Mesenchymal stem cell (in vitro differentiated cells and primary cell): ENCODE data around the gene LEMD2.

Source experiments
- DNase-seq: peaks from one replicate; pipeline ENCODE4 v3.0.0-alpha.2; 2013
- H2AFZ ChIP-seq: one replicate; pipeline ENCODE4 v1.6.1; 2013; ENCODE audit warnings: low read depth, mild to moderate bottlenecking, control low read depth, inconsistent platforms, low read length, moderate library complexity
- H2AK5ac ChIP-seq: 2 replicates; pipeline ENCODE4 v1.6.1; 2013; ENCODE audit warnings: low read length, moderate library complexity, mild to moderate bottlenecking, inconsistent platforms; ENCODE audit not compliant: severe bottlenecking
- H2BK120ac ChIP-seq: one replicate; pipeline ENCODE4 v1.6.1; 2013; ENCODE audit warnings: low read depth, mild to moderate bottlenecking, inconsistent platforms, low read length, moderate library complexity
- H2BK12ac ChIP-seq, 2 experiments: one replicate each; pipeline ENCODE4 v1.6.1; 2013; ENCODE audit warnings: inconsistent platforms in 2 of 2, low read length in 2 of 2, mild to moderate bottlenecking in 2 of 2, moderate library complexity in 2 of 2, control low read depth in 1 of 2
- H2BK15ac ChIP-seq: one replicate; pipeline ENCODE4 v1.6.1; 2013; ENCODE audit warnings: mild to moderate bottlenecking, low read depth, inconsistent platforms; ENCODE audit not compliant: poor library complexity, severe bottlenecking
- H2BK5ac ChIP-seq: 2 replicates; pipeline ENCODE4 v1.6.1; 2013; ENCODE audit warnings: low read depth, mild to moderate bottlenecking, low read length, control low read depth, inconsistent platforms; ENCODE audit not compliant: poor library complexity, severe bottlenecking
- H3K14ac ChIP-seq, 2 experiments: one replicate each; pipeline ENCODE4 v1.6.1; 2013; ENCODE audit warnings: inconsistent platforms in 2 of 2, low read length in 2 of 2, control low read depth in 1 of 2, mild to moderate bottlenecking in 1 of 2, moderate library complexity in 1 of 2
- H3K18ac ChIP-seq, 2 experiments: one replicate each; pipeline ENCODE4 v1.6.1; 2013; ENCODE audit warnings: inconsistent platforms in 2 of 2, low read length in 2 of 2, control low read depth in 1 of 2, low read depth in 1 of 2, mild to moderate bottlenecking in 1 of 2
- H3K23ac ChIP-seq, 2 experiments: one replicate each; pipeline ENCODE4 v1.6.1; 2013; ENCODE audit warnings: inconsistent platforms in 2 of 2, low read length in 2 of 2, mild to moderate bottlenecking in 2 of 2, moderate library complexity in 2 of 2, control low read depth in 1 of 2
- H3K27ac ChIP-seq: 2 replicates; pipeline ENCODE4 v1.5.1; 2013; ENCODE audit warnings: mild to moderate bottlenecking, moderate library complexity, low read length, control low read depth, inconsistent platforms; ENCODE audit not compliant: poor library complexity, severe bottlenecking
- H3K27me3 ChIP-seq, 2 experiments: 2 replicates each; pipeline versions ENCODE4 v1.6.1 to v1.7.0; 2013; ENCODE audit warnings: low read length in 2 of 2, mild to moderate bottlenecking in 2 of 2, moderate library complexity in 2 of 2, control low read depth in 1 of 2, inconsistent platforms in 1 of 2; ENCODE audit not compliant: control insufficient read depth in 1 of 2, insufficient read depth in 1 of 2
- H3K36me3 ChIP-seq, 2 experiments: 2 replicates each; pipeline versions ENCODE4 v1.6.1 to v1.7.0; 2013; ENCODE audit warnings: low read length in 2 of 2, control low read depth in 1 of 2, inconsistent platforms in 1 of 2, low read depth in 1 of 2, mild to moderate bottlenecking in 1 of 2; ENCODE audit not compliant: insufficient read depth in 2 of 2, control insufficient read depth in 1 of 2
- H3K4ac ChIP-seq, 2 experiments: one replicate each; pipeline ENCODE4 v1.6.1; 2013; ENCODE audit warnings: inconsistent platforms in 2 of 2, low read length in 2 of 2, mild to moderate bottlenecking in 2 of 2, moderate library complexity in 2 of 2, control low read depth in 1 of 2, low read depth in 1 of 2
- H3K4me1 ChIP-seq: 2 replicates; pipeline ENCODE4 v1.6.1; 2013; ENCODE audit warnings: low read depth, low read length, control low read depth; ENCODE audit not compliant: control insufficient read depth, insufficient read depth
- H3K4me2 ChIP-seq: 2 replicates; pipeline ENCODE4 v1.6.1; 2013; ENCODE audit warnings: low read length, mild to moderate bottlenecking, inconsistent platforms; ENCODE audit not compliant: poor library complexity, severe bottlenecking
- H3K4me3 ChIP-seq, 2 experiments: 2 replicates each; pipeline versions ENCODE4 v1.5.1 to v1.7.0; 2013; ENCODE audit warnings: low read length in 2 of 2, mild to moderate bottlenecking in 2 of 2, control low read depth in 1 of 2, low read depth in 1 of 2; ENCODE audit not compliant: insufficient read depth in 1 of 2
- H3K79me1 ChIP-seq: replicated peaks from 2 replicates; pipeline ENCODE4 v1.6.1; 2013; ENCODE audit warnings: mild to moderate bottlenecking, control low read depth, low read length, inconsistent platforms; ENCODE audit not compliant: poor library complexity, severe bottlenecking
- H3K9ac ChIP-seq: 2 replicates; pipeline ENCODE4 v1.7.0; 2013; ENCODE audit warnings: mild to moderate bottlenecking, low read length, moderate library complexity
- H3K9me3 ChIP-seq: 2 replicates; pipeline ENCODE4 v1.7.0; 2013; ENCODE audit warnings: mild to moderate bottlenecking, low read length; ENCODE audit not compliant: control insufficient read depth
- H4K8ac ChIP-seq: one replicate; pipeline ENCODE4 v1.6.1; 2013; ENCODE audit warnings: inconsistent platforms, mild to moderate bottlenecking, low read length, moderate library complexity
- H4K91ac ChIP-seq: one replicate; pipeline ENCODE4 v1.6.1; 2013; ENCODE audit warnings: mild to moderate bottlenecking, low read length, inconsistent platforms
- WGBS: methylation state at CpG from one replicate; pipeline ENCODE4 v1.1.7; 2013; ENCODE audit warnings: mixed read lengths; 5-methylcytosine and 5-hydroxymethylcytosine counted together

LEMD2 gene

DNA sequence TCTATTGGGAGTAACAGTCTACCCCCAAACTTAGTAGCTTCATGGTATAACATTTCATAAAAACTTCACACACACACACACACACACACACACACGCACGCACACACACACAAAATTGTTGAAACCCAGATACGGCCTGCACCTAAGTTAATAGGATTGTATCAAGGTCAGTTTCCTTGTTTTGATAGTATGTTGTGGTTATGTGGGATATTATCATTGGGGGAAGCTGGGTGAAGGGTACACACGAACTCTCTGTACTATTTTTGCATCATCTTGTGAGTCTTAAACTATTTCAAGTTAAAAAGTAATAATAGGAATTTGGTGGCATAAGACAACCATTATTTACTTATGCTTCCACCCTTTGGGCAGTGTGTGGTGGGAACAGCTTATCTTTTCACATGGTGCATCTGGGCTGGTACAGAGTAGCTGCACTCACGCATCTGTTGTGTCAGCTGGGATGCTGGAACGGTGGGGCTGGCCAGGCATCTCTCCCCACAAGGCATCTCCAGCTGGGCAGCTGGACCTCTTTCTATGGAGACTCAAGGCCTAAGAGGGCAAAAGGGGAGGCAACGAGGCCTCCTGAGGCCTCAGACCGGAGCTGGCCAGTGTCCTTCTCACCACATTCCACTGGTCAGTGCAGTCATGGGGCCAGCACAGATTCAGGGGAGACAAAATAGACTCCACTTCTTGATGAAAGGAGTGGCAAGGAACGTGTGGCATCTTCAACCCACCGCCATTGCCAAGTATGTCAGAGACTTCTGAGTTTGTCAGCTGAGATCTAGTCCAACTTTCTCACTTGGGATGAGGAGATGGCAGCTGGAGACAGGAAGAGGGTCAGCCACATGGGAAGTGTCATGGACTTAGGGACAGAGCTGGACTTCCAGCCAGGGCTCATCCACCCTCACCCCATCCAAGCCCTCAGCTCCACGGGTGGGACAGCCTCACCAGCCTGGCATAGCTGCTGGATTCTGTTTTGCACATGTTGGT, 21.7 kb downstream of the LEMD2 start:
- H3K36me3 ChIP-seq, result peaks cover 3 to 6% of the 10 kb centered on the region in 2 experiments
- H3K14ac ChIP-seq, result no peak overlapping the region
- DNase-seq, result no peak
- 79% methylated on average over 8 of the region's 11 CpGs for WGBS
- H3K9me3 ChIP-seq, result peaks cover 8% of the 10 kb centered on the region
- no peaks in the 10 kb centered on the region for H3K79me1 ChIP-seq
- no peak overlapping the region for H3K4me3 ChIP-seq
- H3K4ac ChIP-seq, result no peak overlapping the region
- H3K4me1 ChIP-seq, result peaks cover 34% of the 10 kb centered on the region
- peak overlapping the region in 1 of 2 experiments; percentile 5 for H3K18ac ChIP-seq
- no peak overlapping the region for H2BK12ac ChIP-seq
- no peak overlapping the region for H3K9ac ChIP-seq
- H3K27ac ChIP-seq, result no peak overlapping the region
- H4K91ac ChIP-seq, result peak overlapping the region; percentile 34
- H3K4me2 ChIP-seq, result no peak overlapping the region
- H2AFZ ChIP-seq, result no peak overlapping the region
- H3K23ac ChIP-seq, result no peak overlapping the region
- H4K8ac ChIP-seq, result no peak overlapping the region
- H3K27me3 ChIP-seq, result peaks cover 0 to 26% of the 10 kb centered on the region in 2 experiments
- no peak overlapping the region for H2BK120ac ChIP-seq
- no peak overlapping the region for H2AK5ac ChIP-seq
- H2BK15ac ChIP-seq, result no peak overlapping the region
- H2BK5ac ChIP-seq, result no peak overlapping the region

DNA sequence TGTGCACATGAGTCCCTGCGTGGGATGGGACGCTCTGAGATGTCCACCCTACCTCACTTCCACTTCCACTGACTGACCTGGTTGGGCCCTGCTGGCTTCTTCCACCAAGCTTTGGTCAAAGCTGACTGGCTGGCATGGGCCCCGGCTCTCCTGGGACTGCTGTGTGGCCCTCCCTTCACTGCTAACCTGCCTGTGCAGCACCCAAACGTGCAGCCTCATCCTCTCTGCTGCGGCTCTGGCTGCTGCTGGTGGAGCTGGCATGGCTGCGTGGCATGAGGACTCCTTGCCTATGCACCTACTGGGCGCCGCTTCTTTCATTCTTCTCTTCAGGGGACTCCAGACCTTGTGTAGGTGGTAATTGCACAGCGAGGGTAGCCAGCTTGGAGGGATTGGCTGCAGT, 23.6 kb downstream of the LEMD2 start:
- no peak for DNase-seq
- Histone ChIP-seq H3K18ac (peak overlapping the region in 1 of 2 experiments; percentile 11), H2BK15ac (no peak overlapping the region), H4K8ac (peak overlapping the region; percentile 55), H2BK12ac (no peak overlapping the region), H2AK5ac (peak overlapping the region; percentile 38), H3K4me2 (no peak overlapping the region), H3K27ac (no peak overlapping the region), H3K4ac (no peak overlapping the region), H3K9me3 (peaks cover 8% of the 10 kb centered on the region), H2BK120ac (no peak overlapping the region), H3K79me1 (no peaks in the 10 kb centered on the region), H3K23ac (no peak overlapping the region), H2BK5ac (no peak overlapping the region), H3K4me3 (no peak overlapping the region), H3K14ac (peak overlapping the region in 1 of 2 experiments; percentile 9), H3K9ac (no peak overlapping the region), H3K4me1 (peaks cover 36% of the 10 kb centered on the region), H2AFZ (no peak overlapping the region), H3K27me3 (peaks cover 0 to 33% of the 10 kb centered on the region in 2 experiments), H3K36me3 (no peaks in the 10 kb centered on the region), H4K91ac (no peak overlapping the region)
- 94% methylated on average over 9 of the region's 9 CpGs for WGBS

DNA sequence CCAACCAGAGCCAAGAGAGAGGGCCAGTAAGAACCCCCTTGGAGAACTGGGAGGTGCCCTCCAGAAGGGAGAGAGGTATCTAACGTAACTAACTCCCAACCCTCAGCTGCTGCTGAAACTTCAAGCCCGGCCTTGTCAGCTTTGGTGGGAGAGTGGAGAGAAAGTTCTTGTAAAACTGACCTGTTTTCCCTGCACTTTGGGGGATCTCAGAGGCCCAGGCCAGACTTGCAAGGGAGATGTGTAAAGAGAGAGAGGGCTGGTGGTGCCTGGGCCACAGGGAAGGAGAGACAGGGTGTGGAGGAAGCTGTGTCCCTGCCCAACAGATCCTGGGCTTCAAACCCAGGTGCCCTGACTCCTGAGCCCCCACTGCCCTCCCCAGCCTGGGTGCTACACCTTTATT, 24.9 kb downstream of the LEMD2 start:
- 92% methylated on average over 2 of the region's 2 CpGs for WGBS

DNA sequence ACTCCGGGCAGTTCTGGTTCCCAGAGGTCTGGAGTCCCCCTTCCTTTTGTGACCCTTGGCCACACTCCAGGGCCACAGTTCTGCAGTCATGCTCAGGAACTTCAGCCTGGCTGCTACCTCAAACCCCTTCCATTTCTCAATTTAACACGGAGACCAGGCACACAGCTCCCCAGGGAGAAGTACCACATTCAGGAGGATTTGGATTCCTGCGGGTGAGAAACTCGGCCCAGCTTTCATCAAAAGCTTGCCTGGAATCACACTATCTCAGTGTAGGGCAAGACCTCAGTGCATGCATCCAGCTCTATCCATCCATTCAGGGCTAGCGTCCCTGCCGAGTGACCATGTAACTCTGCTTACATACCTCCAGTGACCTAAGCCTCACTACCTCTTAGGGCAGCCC, 25.4 kb downstream of the LEMD2 start:
- no peak overlapping the region for H2BK5ac ChIP-seq
- no peaks in the 10 kb centered on the region for H3K79me1 ChIP-seq
- H4K8ac ChIP-seq, result no peak overlapping the region
- H2BK120ac ChIP-seq, result no peak overlapping the region
- peaks cover 8% of the 10 kb centered on the region for H3K9me3 ChIP-seq
- H3K27me3 ChIP-seq, result peaks cover 0 to 33% of the 10 kb centered on the region in 2 experiments
- H3K23ac ChIP-seq, result no peak overlapping the region
- no peak overlapping the region for H3K18ac ChIP-seq
- no peak overlapping the region for H3K14ac ChIP-seq
- peak overlapping the region; percentile 17 for H2AK5ac ChIP-seq
- DNase-seq, result no peak
- H3K36me3 ChIP-seq, result no peaks in the 10 kb centered on the region
- no peak overlapping the region for H2AFZ ChIP-seq
- H4K91ac ChIP-seq, result peak overlapping the region; percentile 8
- H3K4me1 ChIP-seq, result peaks cover 26% of the 10 kb centered on the region
- 59% methylated on average over 6 of the region's 6 CpGs for WGBS
- H3K27ac ChIP-seq, result no peak overlapping the region
- H3K4ac ChIP-seq, result no peak overlapping the region
- no peak overlapping the region for H3K9ac ChIP-seq
- H2BK12ac ChIP-seq, result no peak overlapping the region
- no peak overlapping the region for H3K4me3 ChIP-seq
- H3K4me2 ChIP-seq, result no peak overlapping the region
- H2BK15ac ChIP-seq, result no peak overlapping the region

More for the DNA sequence above, 24.9 kb downstream of the LEMD2 start:
- Histone ChIP-seq H3K23ac (no peak overlapping the region), H4K8ac (no peak overlapping the region), H2AK5ac (peak overlapping the region; percentile 6), H3K27me3 (peaks cover 0 to 33% of the 10 kb centered on the region in 2 experiments), H3K27ac (no peak overlapping the region), H2AFZ (no peak overlapping the region), H3K9ac (no peak overlapping the region), H2BK120ac (no peak overlapping the region), H3K14ac (peak overlapping the region in 1 of 2 experiments; percentile 11), H2BK5ac (no peak overlapping the region), H3K4ac (no peak overlapping the region), H3K4me3 (no peak overlapping the region), H3K4me1 (peaks cover 30% of the 10 kb centered on the region), H2BK12ac (no peak overlapping the region), H2BK15ac (no peak overlapping the region), H3K18ac (no peak overlapping the region), H3K36me3 (no peaks in the 10 kb centered on the region), H3K79me1 (no peaks in the 10 kb centered on the region), H3K9me3 (peaks cover 8% of the 10 kb centered on the region), H4K91ac (no peak overlapping the region), H3K4me2 (no peak overlapping the region)
- no peak for DNase-seq
